Panc1 (cell line): ENCODE results near the gene IQCN.

Experiments
- CTCF ChIP-seq: fragments of 450-650 bp; IDR thresholded peaks from 2 replicates; pipeline ENCODE4 v1.5.1; 2017; ENCODE audit warnings: mild to moderate bottlenecking
- REST ChIP-seq, 2 experiments: IDR thresholded peaks; 2 replicates each; pipeline ENCODE4 v1.6.1; 2011 to 2012; ENCODE audit warnings: low read depth in 2 of 2, control low read depth in 1 of 2, low read length in 1 of 2, mild to moderate bottlenecking in 1 of 2, moderate library complexity in 1 of 2; ENCODE audit not compliant: insufficient read depth in 1 of 2
- SIN3A ChIP-seq: IDR thresholded peaks from 2 replicates; pipeline ENCODE4 v1.6.1; 2012; ENCODE audit warnings: low read depth, mild to moderate bottlenecking, low read length, moderate library complexity, borderline replicate concordance; ENCODE audit not compliant: insufficient read depth

GRCh38 chr19:18286973-18287635, 12.9 kb upstream of the IQCN start:
- TF ChIP-seq CTCF (no peak), REST (IDR thresholded peaks at IDR 0.05; ENCODE audit: insufficient read depth in 1 of 2, low read depth in 2 of 2, low read length in 1 of 2) (no peak), SIN3A (no peak)
